Measurements from ENCODE around the gene CLEC16A.

CLEC16A gene

GRCh38 chr16:11201498-11202259 is 257.3 kb downstream of the CLEC16A start:
- no peak for DNase-seq (ENCODE audit: low spot score)

- DNase-seq (ENCODE audit: low spot score) = no peak
These were observed 258.1 kb downstream of the CLEC16A start for GRCh38 chr16:11202260-11203091.

DNA sequence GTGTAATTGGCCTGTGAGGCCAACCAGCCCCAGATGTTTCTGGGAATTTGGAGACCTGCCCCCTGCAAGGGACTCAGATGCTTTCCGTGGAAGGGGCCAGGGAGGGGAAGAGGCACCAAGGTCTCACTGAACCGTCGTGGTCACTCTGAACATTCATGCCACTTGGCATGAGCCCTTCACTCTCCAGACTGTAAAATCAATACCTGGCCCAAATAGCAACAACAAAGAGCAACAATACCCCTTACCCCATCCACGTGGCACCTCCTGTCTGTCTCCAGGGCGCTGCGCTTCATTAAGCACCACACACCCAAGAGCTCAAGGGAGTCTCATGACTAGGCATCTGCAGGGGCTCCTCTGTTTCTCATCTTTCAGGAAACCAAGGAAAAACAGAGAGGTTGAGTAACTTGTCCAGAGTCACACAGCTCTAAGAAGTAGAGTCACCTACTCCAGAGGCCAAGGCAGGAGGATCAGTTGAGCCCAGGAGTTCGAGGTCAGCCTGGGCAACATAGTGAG is 258.8 kb downstream of the CLEC16A start:
- DNase-seq (ENCODE audit: low spot score) = no peak

DNA sequence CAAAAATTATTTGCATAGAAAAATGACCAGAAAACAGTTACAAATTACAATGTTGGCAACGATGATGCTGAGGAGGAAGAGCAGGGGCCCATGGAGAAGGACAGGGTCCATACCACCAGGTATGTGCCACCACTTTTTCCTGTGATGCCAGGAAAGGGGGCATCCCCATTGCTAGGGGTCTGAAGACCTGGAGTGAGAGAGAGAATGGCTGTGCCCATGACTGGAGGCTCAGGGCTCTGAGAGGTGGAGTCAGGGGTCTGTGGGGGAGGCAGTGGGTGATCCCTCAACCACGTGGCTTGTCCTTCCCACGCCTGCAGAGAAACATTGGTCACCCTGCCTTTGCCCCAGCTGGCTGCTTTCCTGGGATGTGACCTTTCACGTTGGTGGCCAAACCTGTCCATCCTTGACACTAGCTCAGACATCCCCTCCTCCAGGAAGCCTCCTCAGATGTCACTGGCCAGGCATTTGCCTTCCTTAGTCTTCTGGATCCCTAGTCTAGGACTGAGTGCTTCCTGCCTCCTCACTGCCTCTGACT is 260.2 kb downstream of the CLEC16A start:
- no peak for DNase-seq (ENCODE audit: low spot score)

GRCh38 chr16:11205065-11205699 is 260.8 kb downstream of the CLEC16A start:
- no peak for DNase-seq (ENCODE audit: low spot score)

- peak; percentile 46 for DNase-seq (ENCODE audit: low spot score)
These were observed 261.6 kb downstream of the CLEC16A start for GRCh38 chr16:11205754-11206581.

GRCh38 chr16:11207646-11208045 is 263.3 kb downstream of the CLEC16A start:
- no peak for DNase-seq (ENCODE audit: low spot score)

- DNase-seq (ENCODE audit: low spot score) = no peak
These were observed 264.7 kb downstream of the CLEC16A start for GRCh38 chr16:11208916-11209665.

DNA sequence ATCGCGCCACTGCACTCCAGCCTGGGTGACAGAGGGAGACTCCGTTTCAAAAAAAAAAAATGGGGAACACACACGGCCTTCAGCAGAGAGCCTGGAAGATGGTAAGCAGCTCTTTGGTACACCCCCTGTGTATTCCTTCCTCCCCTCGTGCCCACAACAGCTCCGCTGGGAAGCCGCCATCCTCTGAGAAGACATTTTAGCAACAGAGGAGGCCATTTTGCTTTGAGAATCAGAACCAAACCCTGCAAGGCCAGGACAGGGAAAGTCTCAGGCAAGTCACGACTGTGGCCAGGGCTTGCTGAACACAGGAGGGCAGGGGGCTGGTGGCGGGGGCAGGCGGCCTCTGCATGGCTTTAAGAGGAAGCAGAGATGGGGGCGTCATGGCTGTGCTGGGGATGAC is 265.9 kb downstream of the CLEC16A start:
- DNase-seq (ENCODE audit: low spot score) = no peak

DNA sequence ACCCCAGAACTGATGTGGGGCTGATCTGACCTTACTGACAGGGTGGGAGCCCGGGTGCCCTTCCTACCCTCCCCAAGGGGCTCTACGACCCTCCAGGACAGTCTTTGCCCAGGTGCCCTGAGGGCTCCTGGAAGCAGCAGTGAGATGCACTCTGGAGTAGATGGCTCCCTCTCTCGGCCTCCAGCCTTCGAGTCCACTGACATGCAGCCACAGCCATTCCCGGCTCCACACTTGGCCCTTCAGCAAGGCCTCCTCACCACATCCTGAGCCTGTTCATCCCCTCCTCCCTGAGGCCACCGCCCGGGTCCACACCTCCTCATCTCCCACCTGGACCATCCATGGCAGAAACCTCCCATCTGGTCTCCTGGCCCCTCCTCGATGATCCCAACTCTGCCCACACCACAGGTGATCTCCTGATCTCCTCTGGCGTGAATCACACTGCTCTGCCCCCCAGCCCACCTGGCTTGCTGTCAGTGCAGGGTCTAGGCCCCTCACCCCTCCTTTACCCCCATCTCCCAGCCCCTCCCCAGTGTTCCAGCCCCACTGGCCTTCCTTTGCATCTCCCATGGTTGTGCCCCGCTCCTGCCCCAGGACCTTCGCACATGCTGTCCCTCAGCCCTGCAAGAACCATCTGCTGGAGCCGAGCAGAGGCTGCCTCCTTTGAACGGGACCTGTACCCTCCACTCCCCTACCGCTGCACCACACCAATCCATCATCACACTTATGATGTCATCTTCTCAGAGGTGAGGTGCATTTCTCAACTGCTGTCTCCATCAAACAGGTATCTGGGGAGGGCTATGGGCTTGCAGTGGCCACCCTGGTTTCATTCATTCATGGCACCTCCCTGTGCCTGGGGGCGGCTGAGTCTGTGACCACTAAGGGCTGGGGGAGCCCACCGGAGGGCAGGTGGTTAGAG is 267.0 kb downstream of the CLEC16A start:
- no peak for DNase-seq (ENCODE audit: low spot score)

GRCh38 chr16:11211977-11212797 is 267.8 kb downstream of the CLEC16A start:
- no peak for DNase-seq (ENCODE audit: low spot score)

- DNase-seq (ENCODE audit: low spot score) = no peak
These were observed 268.4 kb downstream of the CLEC16A start for GRCh38 chr16:11212798-11213196.

DNA sequence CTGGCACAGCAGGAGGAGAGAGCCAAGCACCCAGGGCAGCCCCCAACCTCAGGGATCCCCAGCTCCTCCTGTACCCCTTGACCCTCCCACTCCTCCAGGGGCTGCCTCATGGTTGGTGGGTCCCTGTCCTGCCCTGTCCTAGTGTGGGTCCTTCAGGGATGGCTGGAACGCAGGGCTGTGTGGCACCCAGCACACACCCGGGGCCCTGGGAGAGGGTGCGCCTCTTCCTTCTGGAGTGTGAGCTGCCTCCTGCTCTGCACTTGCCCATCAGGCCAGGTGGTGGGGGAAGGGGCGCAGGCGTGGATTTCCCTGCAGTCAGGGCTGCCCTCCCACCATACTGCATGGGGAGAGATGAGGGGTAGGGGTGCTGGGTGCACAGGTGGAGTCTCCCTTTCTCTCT is 269.0 kb downstream of the CLEC16A start:
- no peak for DNase-seq (ENCODE audit: low spot score)

- DNase-seq (ENCODE audit: low spot score) = no peak
These were observed 269.4 kb downstream of the CLEC16A start for GRCh38 chr16:11213799-11214198.

DNA sequence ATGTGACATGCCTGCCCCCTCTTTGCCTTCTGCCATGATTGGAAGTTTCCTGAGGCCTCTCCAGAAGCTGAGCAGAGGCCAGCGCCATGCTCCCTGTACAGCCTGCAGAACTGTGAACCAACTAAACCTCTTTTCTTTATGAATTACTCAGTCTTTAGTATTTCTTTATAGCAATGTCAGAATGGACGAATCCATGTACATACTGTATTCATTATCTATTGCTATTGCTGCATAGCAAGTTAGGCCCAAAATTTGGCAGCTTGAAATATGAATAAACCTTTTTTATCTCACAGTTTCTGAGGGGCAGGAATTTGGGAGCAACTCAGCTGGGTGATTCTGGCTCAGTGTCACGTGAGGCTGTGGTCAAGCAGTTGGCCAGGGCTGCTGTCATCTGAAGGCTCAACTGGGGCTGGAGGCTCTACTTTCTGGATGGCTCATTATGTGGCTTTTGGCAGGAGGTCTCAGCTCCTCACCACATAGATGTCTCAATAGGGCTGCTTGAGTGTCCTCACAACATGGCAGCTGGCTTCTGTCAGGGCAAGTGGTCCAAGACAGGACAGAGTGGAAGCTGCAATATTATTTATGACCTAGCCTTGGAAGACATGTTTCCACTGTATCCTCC is 271.7 kb downstream of the CLEC16A start:
- DNase-seq (ENCODE audit: low spot score) = no peak

- DNase-seq (ENCODE audit: low spot score) = no peak
These were observed 273.6 kb downstream of the CLEC16A start for GRCh38 chr16:11217651-11218603.

DNA sequence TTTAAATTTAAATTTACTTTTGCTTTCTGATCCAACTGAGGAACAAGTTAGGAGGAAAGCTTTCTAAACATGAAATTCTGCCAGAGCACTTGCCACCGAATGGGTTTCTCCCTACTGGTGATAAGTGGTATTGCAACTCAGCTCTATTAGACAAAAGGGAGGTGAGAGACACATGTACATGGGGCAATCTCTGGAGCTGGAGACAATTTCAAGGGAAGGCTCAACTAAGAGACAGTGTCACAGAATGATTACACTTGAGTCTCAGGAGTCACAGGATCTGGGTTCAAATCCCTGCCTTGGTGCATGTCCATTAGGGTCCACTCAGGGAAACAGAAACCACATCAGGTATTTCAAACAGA is 274.2 kb downstream of the CLEC16A start:
- no peak for DNase-seq (ENCODE audit: low spot score)

Measured in activated CD4-positive, alpha-beta T cell treated with anti-CD3 and anti-CD28 coated beads, Interleukin-2, Interleukin-4, amounts not matched to agents 100 ng/mL and 50 ng/mL, durations not matched to agents 16 hours and 8 hours (primary cell).